HG03135 (cell line): ENCODE data around the gene MYH9.

ENCODE experiments used
- ATAC-seq: cut with Tn5 transposase; IDR thresholded peaks from one replicate; pipeline ENCODE4 v1.9.1; 2021; ENCODE audit warnings: mild to moderate bottlenecking, moderate library complexity; ENCODE audit not compliant: unreplicated experiment

MYH9 gene

GRCh38 chr22:36351921-36352802 lies 35.6 kb downstream of the MYH9 start:
- ATAC-seq, result no peak

- no peak for ATAC-seq
These were observed 36.8 kb downstream of the MYH9 start for GRCh38 chr22:36350751-36351594.

DNA sequence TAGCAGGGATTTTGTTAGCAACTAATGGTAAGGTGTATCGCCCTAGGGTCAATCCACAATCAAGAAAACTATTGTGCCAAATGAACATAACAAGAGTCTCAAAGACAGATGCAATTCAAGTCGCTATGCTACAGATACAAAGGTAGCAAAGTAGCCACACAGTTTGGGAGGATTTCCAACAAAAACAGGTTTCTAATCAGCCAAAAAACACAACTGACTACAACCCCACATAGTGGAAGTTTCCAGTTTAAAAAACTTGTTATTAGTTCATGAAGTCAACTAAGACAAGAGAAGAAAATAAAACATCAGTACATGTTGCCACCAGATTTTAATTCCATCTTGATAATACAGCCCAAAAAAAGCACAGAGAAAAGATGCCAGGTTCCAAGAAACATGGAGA lies 38.0 kb downstream of the MYH9 start:
- no peak for ATAC-seq

DNA sequence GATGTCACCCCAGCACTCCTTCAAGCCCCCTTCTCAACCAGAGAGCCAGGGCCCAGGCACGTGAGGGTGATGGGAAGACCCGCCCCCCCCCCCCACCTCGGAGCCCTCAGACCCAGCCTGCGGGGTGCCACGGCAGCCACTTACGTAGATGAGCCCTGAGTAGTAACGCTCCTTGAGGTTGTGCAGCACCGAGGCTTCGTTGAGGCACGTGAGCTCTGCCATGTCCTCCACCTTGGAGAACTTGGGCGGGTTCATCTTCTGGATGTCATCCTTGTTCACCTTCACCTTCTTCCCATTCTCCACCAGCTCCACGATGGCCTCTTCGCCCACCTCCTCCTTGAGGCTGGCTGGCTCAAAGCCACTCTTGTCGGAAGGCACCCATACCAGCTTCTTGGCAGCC lies 39.0 kb downstream of the MYH9 start:
- ATAC-seq, result no peak

DNA sequence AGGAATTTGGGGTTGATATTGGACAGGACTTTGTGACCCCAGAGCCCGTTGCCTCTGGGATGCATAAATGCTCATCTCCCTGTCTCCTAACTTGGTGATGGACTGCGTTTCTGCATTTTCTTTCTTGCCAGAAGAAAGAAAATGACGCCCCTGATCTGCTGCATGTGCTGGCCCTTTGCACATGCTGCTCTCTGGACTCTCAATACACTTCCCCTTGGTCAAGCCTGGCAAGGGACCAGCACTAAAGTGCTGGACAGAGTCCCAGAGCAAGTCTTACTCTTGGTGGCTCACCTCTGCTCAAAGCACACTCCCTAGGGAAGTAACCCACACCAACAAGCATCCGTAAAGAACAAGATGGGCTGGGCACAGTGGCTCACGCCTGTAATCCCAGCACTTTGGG lies 40.7 kb downstream of the MYH9 start:
- ATAC-seq, result no peak

DNA sequence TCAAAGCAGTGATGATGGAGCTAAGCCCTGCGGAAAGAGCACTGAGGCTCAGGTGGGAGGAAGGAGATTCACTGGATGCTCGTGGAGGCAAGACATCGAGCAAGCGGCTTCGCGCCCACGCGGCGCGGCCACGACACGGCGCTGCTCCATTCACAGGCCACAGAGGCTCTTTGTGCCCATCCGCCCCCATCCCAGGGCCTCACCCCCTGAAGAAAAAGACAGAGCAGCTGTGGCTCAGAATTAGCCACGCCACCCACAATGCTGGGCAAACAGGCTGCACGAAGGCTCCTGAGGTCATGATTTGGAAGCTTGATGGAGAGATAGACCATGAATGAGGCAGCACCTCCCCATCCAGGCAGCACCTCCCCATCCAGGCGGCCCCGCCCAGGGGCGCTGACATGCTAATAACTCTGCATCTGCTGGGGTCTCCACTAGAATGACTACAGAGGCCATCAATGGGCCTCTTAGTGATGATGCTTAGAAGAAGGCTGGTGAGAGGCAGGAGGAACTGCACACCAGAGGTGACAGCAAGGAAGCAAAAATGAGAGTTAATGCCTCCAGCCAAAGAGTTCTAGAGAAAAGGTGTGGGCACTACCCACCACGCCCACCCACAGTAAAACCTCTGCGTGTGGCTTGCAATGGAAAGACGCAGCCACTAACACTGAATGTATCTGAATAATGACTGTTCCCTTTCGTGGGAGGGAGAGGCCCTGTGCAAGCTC lies 43.5 kb downstream of the MYH9 start:
- no peak for ATAC-seq

- no peak for ATAC-seq
These were observed 44.1 kb downstream of the MYH9 start for GRCh38 chr22:36343720-36344105.

DNA sequence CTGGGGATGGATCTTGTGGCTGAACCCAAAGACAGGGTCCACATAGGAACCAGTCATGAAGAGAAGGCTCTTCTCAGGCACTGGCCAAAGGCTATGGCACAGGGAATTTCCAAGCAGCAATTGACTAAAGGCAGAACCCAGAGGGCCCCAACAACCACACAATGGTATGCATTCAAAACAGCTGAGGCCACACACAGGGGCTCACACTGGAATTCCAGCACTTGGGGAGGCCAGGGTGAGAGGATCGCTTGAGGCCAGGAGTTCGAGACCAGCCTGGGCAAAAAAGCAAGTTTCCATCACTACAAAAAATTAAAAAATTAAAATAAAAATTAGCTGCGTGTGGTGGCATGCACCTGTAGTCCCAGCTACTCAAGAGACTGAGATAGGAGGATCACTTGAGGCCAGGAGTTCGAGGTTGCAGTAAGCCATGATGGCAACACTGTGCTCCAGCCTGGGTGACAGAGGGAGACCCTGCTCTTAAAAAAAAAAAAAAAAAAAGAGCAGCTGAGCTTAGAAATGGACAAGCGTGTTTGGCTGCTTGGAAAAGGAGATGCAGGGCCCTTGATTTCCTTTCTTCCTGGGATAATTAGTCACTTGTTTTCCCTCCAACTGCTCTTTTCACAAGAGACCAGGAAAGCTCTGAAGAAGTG lies 44.6 kb downstream of the MYH9 start:
- ATAC-seq, result no peak

GRCh38 chr22:36341640-36342041 lies 46.1 kb downstream of the MYH9 start:
- ATAC-seq, result no peak

DNA sequence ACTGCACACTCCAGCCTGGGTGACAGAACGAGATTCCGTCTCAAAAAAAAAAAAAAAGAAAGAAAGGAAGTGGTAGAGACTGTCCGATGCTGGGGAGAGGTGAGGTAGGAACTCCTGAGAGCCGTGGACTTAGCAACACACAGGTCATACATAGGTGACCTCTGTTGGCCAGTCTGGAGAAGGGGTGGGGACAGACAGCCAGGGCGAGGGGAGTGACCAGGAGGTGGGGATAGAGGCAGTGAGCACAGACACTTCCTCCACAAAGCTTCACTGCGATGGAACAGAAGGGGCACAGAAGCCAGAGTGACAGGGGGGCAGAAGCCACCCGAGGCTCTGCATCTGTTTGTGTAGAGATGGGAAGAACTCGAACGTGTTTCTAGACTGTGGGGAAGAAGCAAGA lies 47.1 kb downstream of the MYH9 start:
- no peak for ATAC-seq

DNA sequence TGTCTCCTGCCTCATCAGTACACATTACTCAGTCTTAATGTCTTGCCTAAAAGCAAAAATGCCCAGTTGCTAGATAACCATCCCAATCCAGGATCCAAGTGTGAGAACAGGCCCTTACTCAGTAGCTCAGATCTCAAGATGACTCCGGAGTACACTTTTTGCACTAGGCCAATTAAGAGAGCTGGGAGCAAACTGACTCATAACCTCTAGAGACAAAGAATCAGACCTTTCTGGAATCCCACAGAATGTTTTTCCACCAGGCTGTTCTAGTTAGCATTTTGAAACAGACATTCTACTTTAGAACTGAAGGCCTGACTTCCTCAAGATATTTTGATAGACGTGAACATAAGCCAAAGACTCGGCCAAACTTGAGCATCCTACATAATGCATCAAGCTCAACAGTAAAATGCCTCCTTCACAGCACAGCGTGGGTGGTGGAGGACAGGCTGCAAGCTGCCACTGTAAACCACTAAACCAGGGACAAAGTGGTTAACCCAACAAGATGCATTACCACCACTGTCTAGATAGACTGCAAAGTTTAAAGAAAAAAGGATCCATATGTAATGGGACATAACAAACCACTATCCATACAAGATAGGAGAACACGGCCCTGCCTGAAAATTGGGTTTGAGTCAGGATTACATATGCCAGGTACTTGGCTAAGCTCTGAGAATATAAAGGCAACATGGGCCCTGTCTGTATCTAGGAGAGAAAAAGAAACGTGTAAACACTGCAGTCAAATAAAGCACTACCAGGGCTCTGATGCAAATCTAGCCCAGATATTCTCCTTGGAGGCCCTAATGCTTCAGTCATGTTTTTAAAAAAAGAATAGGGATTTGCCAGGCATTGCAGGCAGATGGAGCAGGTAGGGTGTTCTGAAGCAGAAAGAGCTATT lies 48.3 kb downstream of the MYH9 start:
- no peak for ATAC-seq

DNA sequence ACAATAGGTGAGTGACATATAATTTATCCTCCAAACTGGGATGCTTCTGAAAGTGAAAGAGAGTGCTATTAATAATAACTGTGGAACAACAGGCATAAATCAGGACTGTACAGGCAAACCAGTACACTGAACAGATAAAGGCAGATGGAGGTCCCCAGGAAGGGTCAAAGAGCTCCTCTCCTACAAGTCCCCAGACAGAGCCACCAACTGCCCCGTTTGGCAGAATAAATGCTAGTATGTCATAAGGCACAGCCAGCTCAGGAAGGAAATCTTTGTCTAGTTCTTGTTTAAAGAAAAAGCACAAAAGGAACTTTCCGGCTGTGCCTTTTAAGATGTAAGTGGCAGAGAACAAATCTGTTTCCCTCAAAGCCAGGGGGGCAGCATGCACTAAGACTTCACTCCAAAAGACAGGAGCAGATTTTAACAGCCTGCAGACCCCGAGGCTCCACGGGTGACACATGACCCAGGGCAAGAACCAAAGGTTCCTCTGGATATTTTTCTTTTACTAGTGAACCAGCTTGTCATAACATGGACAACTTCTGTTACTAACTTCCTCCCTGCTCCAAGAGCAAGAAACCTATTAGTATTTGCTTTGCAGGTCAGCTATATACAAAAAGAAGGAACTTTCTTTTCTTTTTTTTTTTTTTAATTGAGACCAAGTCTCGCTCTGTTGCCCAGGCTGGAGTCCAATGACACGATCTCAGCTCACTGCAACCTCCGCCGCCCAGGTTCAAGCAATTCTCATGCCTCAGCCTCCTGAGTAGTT lies 50.2 kb downstream of the MYH9 start:
- ATAC-seq, result no peak

DNA sequence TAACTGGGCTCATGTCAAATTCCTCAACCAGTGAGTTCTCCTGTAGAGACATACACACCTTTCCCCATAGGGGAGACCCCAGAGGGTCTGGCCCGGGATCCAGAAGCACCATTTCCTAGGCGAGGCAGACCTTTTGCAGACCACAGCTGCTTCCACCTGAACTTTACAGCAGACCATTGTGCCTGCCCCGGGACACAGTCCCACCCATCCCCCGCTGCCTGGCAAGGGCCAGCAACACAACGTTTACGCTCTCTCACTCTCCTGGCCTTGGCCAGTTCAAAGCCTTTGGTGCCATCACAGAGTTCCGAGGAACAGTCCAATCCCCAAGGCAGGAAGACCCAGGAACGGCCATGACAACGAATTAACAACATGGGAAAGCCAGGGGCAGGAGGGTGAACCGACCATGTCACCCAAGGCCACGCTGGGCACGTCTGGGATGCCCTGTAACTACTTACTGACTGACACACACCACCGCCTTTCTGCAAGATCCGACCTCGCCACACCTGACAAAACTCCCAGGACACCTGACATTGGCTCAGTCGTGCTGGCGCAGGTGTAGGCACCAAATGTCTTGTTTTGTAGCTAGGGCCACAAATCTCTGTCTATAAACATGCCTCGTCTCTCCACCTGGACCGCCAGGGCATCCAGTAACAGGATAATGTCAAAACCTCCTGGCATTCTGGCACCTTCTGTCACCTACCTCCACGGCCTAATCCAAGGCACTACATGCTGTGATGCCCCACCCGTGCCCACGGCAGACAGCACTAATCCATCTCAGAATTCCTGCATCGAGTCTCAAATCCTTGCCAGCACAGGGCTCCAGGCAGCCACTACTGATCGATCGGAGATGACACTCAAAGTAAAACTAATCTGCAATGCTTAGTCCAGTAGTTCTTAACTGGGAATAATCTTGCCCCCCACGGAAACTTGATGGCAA lies 51.3 kb downstream of the MYH9 start:
- ATAC-seq, result no peak

GRCh38 chr22:36335621-36336020 lies 52.1 kb downstream of the MYH9 start:
- ATAC-seq, result no peak

DNA sequence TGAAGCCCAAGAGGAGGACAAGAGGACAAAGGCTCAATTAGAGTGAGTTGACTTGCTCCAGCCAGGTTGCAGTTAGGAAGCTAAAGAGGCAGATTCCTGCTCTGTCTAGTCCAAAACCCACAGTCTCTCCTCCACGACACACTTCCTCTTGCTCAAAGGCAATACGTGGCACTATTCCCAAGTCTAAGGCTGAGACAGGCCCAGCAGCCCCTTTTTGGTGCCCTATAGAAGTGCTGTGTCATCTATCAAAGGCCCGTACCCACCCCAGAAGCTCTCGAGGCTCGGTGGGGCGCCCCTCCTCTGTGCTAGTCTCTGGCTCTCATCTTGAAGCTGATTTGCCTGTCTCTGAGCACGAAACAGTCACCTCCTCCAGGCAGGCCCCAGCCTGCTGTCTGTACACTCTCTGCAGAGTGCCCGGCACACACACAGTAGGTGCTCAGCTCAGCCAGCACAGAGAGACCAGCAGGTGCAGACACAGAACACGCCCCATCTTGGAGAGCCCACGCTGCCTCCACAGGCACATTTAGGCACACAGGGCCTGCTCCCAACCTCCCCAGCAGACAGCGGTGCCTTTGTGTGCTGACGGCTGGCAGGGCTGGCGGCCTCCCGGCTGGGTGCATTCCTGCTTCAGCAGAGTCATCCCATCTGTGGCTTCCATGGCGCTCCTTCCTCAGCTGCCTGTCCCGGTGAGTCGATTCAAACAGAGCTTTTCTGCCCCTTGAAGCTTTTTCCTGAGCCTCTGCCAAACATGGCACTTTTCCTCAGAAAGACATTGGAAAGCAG lies 52.8 kb downstream of the MYH9 start:
- ATAC-seq, result no peak

- no peak for ATAC-seq
These were observed 53.5 kb downstream of the MYH9 start for GRCh38 chr22:36334081-36334820.

GRCh38 chr22:36333644-36334043 lies 54.1 kb downstream of the MYH9 start:
- ATAC-seq, result no peak
